ENCODE measurements around the gene KLK4. TPM values are rescaled to one million over a fixed set of nuclear protein-coding genes. Genes with fewer than 3 reads are reported as not detected.

Gene KLK4
- total and polyA plus RNA-seq, 10 of the 15 experiments (the other 5 are each of a cell fraction or from before 2014, with no cell fraction given), result 0.06 to 0.31 TPM; not detected in 8

GRCh38 chr19:50912102-50912599 lies 956 bp upstream of the KLK4 start (continued):
- TF ChIP-seq CEBPZ (IDR thresholded peaks at IDR 0.05; ENCODE audit: low read depth, low read length), result no peak
- TF ChIP-seq MTA3 (IDR thresholded peaks at IDR 0.05; ENCODE audit: borderline replicate concordance, low read length), result no peak
- no peak for TF ChIP-seq FOS (IDR thresholded peaks at IDR 0.05; ENCODE audit: borderline replicate concordance, extremely low read depth, insufficient read length)
- TF ChIP-seq WRNIP1 (IDR thresholded peaks at IDR 0.05; ENCODE audit: borderline replicate concordance, low read depth, low read length), result no peak

DNA sequence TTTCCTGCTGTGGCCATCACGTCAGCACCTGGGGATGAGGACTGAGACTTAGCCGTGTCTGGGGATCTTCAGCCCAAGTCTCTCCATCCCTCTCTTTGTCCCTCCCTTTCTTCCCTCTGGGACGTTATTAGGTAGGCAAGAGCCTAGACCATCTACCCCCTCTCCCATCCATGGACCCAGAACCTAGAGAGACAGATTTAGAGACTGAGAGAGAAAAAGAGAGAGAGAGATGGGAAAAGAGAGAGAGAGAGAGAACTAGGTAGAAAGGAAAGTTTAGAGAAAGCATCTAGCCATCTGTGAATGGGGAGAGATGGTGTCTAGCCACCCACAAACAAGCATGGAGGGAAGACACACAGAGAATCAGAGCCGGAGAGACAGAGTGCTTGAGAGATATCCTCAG lies 473 bp downstream of the KLK4 start:
- no peak overlapping the region for H3K4me3 ChIP-seq
- ATAC-seq, result no peak
- peaks cover 4 to 9% of the 10 kb centered on the region in 2 experiments; a peak in 3 of 4 replicates for H3K27me3 ChIP-seq (replicated peaks in 1 of 2; ENCODE audit: control insufficient read depth in 2 of 2, insufficient read depth in 2 of 2, low read length in 1 of 2)
- no peak overlapping the region for H2AFZ ChIP-seq (ENCODE audit: control insufficient read depth, low read depth, low read length)
- no peaks in the 10 kb centered on the region for H3K79me2 ChIP-seq (ENCODE audit: control insufficient read depth, insufficient read depth, low read length)
- in situ Hi-C loops (cut with MboI), result no loop called here
- RAD21 ChIA-PET (ENCODE audit: unreplicated experiment), result interaction anchor here (2.5 kb wide), 1 partner anchor 11 kb away, joined by 11 read pairs; no protein-coding TSS in a partner anchor
- no peak overlapping the region for H3K4me2 ChIP-seq (ENCODE audit: control insufficient read depth, insufficient read depth)
- 16% methylated on average over 4 of the region's 4 CpGs for WGBS (ENCODE audit: insufficient coverage, insufficient replicate concordance, low lambda C conversion rate, missing lambda C conversion rate)
- CTCF ChIA-PET, result no interaction called here
- DNase-seq (ENCODE audit: low read depth, low spot score), result no peak
- BruUV-seq (replicated peaks), result no TSS peak
- H3K9me3 ChIP-seq (replicated peaks; ENCODE audit: control insufficient read depth, insufficient read depth, low read length), result no peaks in the 10 kb centered on the region; the same call in 2 of the 3 replicates
- POLR2A ChIA-PET, result no interaction called here
- FAIRE-seq, result no peak
- intact Hi-C loops (cut with micrococcal nuclease; ENCODE audit: unreplicated experiment), result no loop called here
- no peak overlapping the region for H3K27ac ChIP-seq (ENCODE audit: control insufficient read depth, insufficient read depth)
- H3K36me3 ChIP-seq (ENCODE audit: control insufficient read depth in 2 of 2, insufficient read depth in 2 of 2, low read length in 1 of 2), result no peaks in the 10 kb centered on the region
- no peaks in the 10 kb centered on the region for H4K20me1 ChIP-seq (ENCODE audit: control insufficient read depth, insufficient read depth)
- H3K4me1 ChIP-seq (ENCODE audit: control insufficient read depth, insufficient read depth, low read length), result no peaks in the 10 kb centered on the region
- SMC1A ChIA-PET (ENCODE audit: uncharacterized antibody, unreplicated experiment), result no interaction called here
- H3K9ac ChIP-seq (ENCODE audit: control insufficient read depth, insufficient read depth, low read length), result no peak overlapping the region
- TF ChIP-seq, protein P1, sequence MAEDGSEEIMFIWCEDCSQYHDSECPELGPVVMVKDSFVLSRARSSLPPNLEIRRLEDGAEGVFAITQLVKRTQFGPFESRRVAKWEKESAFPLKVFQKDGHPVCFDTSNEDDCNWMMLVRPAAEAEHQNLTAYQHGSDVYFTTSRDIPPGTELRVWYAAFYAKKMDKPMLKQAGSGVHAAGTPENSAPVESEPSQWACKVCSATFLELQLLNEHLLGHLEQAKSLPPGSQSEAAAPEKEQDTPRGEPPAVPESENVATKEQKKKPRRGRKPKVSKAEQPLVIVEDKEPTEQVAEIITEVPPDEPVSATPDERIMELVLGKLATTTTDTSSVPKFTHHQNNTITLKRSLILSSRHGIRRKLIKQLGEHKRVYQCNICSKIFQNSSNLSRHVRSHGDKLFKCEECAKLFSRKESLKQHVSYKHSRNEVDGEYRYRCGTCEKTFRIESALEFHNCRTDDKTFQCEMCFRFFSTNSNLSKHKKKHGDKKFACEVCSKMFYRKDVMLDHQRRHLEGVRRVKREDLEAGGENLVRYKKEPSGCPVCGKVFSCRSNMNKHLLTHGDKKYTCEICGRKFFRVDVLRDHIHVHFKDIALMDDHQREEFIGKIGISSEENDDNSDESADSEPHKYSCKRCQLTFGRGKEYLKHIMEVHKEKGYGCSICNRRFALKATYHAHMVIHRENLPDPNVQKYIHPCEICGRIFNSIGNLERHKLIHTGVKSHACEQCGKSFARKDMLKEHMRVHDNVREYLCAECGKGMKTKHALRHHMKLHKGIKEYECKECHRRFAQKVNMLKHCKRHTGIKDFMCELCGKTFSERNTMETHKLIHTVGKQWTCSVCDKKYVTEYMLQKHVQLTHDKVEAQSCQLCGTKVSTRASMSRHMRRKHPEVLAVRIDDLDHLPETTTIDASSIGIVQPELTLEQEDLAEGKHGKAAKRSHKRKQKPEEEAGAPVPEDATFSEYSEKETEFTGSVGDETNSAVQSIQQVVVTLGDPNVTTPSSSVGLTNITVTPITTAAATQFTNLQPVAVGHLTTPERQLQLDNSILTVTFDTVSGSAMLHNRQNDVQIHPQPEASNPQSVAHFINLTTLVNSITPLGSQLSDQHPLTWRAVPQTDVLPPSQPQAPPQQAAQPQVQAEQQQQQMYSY (CRISPR knock-in tag; IDR thresholded peaks at IDR 0.05), result no peak
- TF ChIP-seq, protein P2, sequence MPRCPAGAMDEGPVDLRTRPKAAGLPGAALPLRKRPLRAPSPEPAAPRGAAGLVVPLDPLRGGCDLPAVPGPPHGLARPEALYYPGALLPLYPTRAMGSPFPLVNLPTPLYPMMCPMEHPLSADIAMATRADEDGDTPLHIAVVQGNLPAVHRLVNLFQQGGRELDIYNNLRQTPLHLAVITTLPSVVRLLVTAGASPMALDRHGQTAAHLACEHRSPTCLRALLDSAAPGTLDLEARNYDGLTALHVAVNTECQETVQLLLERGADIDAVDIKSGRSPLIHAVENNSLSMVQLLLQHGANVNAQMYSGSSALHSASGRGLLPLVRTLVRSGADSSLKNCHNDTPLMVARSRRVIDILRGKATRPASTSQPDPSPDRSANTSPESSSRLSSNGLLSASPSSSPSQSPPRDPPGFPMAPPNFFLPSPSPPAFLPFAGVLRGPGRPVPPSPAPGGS (IDR thresholded peaks at IDR 0.05; ENCODE audit: borderline replicate concordance, insufficient read depth, low read depth, low read length, poor library complexity, severe bottlenecking), result no peak
- TF ChIP-seq, protein P3, sequence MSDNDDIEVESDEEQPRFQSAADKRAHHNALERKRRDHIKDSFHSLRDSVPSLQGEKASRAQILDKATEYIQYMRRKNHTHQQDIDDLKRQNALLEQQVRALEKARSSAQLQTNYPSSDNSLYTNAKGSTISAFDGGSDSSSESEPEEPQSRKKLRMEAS (IDR thresholded peaks at IDR 0.05; ENCODE audit: low read depth, low read length), result no peak
- no peak for TF ChIP-seq IRF4 (IDR thresholded peaks at IDR 0.05; ENCODE audit: low read depth, low read length)
- TF ChIP-seq NR2F1 (conservative IDR thresholded peaks at IDR 0.05), result no peak
- TF ChIP-seq ZBTB33 (IDR thresholded peaks at IDR 0.05), result no peak
- no peak for TF ChIP-seq EGR1 (IDR thresholded peaks at IDR 0.05; ENCODE audit: borderline replicate concordance in 1 of 2, low read depth in 2 of 2, low read length in 2 of 2)
- TF ChIP-seq NBN (IDR thresholded peaks at IDR 0.05), result no peak

Measured in GM12878 (cell line).